ENCODE data around the gene TRPV4.

Gene TRPV4

GRCh38 chr12:109738878-109739665 lies 94.1 kb downstream of the TRPV4 start:
- no peak for DNase-seq

- no peak for DNase-seq
These were observed 95.0 kb downstream of the TRPV4 start for GRCh38 chr12:109738209-109738608.

GRCh38 chr12:109737631-109738030 lies 95.6 kb downstream of the TRPV4 start:
- DNase-seq, result no peak

GRCh38 chr12:109737126-109737525 lies 96.1 kb downstream of the TRPV4 start:
- DNase-seq, result no peak

GRCh38 chr12:109736552-109737108 lies 96.6 kb downstream of the TRPV4 start:
- peak; percentile 38 for DNase-seq

GRCh38 chr12:109735825-109736551 lies 97.2 kb downstream of the TRPV4 start:
- no peak for DNase-seq

- DNase-seq, result no peak
These were observed 98.1 kb downstream of the TRPV4 start for GRCh38 chr12:109735051-109735521.

GRCh38 chr12:109734219-109735000 lies 98.8 kb downstream of the TRPV4 start:
- no peak for DNase-seq
